ENCODE measurements around the gene GATAD2A. TPM values are rescaled to one million over a fixed set of nuclear protein-coding genes. Genes with fewer than 3 reads are reported as not detected.

GATAD2A gene
- total and polyA plus RNA-seq, 2 of the 13 experiments (the other 11 are each of a cell fraction or from before 2014, with no cell fraction given) = 16.8 to 28.6 TPM

DNA sequence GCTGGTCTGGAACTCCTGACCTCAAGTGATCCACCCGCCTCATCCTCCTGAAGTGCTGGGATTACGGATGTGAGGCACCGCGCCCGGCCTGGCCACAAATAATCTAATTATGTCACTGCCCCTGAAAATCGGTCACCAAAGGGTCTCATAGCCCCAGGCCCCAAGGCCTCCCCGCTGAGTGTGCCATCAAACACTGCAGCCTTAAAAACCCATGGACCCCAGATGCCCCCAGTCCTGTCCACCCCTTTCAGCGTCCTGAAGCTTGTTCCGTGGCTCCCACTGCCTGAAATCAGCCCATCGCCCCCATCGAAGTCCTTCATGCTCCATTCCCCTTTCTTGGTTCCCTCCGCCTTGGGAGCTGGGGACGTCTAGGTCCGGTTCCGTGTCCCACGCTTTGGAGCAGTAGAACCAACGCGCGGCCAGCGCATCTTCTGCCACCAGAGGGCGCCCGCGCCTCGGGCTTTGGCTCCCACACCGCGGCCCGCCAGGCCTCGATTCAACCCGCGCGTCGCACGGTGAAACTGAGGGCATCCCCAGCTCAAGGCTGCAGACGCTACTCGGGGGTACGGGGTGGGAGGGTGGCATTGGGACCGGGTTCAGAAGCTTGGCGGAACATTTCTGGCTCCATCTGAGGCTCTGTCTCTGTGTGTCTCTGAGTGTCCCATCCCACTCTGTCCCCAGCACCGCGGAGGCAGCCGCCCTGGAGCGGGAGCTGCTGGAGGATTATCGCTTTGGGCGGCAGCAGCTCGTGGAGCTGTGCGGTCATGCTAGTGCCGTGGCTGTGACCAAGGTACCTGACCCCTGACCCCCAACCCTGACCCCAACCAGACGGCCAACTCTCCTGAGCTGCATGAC lies 126.7 kb downstream of the GATAD2A start (continued):
- TF ChIP-seq, protein P1, sequence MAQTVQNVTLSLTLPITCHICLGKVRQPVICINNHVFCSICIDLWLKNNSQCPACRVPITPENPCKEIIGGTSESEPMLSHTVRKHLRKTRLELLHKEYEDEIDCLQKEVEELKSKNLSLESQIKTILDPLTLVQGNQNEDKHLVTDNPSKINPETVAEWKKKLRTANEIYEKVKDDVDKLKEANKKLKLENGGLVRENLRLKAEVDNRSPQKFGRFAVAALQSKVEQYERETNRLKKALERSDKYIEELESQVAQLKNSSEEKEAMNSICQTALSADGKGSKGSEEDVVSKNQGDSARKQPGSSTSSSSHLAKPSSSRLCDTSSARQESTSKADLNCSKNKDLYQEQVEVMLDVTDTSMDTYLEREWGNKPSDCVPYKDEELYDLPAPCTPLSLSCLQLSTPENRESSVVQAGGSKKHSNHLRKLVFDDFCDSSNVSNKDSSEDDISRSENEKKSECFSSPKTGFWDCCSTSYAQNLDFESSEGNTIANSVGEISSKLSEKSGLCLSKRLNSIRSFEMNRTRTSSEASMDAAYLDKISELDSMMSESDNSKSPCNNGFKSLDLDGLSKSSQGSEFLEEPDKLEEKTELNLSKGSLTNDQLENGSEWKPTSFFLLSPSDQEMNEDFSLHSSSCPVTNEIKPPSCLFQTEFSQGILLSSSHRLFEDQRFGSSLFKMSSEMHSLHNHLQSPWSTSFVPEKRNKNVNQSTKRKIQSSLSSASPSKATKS (CRISPR knock-in tag; IDR thresholded peaks at IDR 0.05) = no peak
- TF ChIP-seq THAP11 (CRISPR knock-in tag; IDR thresholded peaks at IDR 0.05) (0 out of 2 replicates have a peak, but pooled peaks have one; percentile 16), ZNF326 (CRISPR knock-in tag; IDR thresholded peaks at IDR 0.05; ENCODE audit: borderline replicate concordance) (0 out of 2 replicates have a peak, but pooled peaks have one; percentile 63), ETV5 (CRISPR knock-in tag; IDR thresholded peaks at IDR 0.05; ENCODE audit: borderline replicate concordance) (no peak), ZSCAN29 (CRISPR knock-in tag; conservative IDR thresholded peaks at IDR 0.05) (no peak), ZNF350 (CRISPR knock-in tag; IDR thresholded peaks at IDR 0.05; ENCODE audit: borderline replicate concordance, low read depth) (no peak), ZNF615 (CRISPR knock-in tag; IDR thresholded peaks at IDR 0.05; ENCODE audit: borderline replicate concordance) (no peak), DNMT1 (CRISPR knock-in tag; IDR thresholded peaks at IDR 0.05) (no peak)
- TF ChIP-seq, protein P2, sequence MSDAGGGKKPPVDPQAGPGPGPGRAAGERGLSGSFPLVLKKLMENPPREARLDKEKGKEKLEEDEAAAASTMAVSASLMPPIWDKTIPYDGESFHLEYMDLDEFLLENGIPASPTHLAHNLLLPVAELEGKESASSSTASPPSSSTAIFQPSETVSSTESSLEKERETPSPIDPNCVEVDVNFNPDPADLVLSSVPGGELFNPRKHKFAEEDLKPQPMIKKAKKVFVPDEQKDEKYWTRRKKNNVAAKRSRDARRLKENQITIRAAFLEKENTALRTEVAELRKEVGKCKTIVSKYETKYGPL (CRISPR knock-in tag; IDR thresholded peaks at IDR 0.05) = no peak
- TF ChIP-seq, protein P3, sequence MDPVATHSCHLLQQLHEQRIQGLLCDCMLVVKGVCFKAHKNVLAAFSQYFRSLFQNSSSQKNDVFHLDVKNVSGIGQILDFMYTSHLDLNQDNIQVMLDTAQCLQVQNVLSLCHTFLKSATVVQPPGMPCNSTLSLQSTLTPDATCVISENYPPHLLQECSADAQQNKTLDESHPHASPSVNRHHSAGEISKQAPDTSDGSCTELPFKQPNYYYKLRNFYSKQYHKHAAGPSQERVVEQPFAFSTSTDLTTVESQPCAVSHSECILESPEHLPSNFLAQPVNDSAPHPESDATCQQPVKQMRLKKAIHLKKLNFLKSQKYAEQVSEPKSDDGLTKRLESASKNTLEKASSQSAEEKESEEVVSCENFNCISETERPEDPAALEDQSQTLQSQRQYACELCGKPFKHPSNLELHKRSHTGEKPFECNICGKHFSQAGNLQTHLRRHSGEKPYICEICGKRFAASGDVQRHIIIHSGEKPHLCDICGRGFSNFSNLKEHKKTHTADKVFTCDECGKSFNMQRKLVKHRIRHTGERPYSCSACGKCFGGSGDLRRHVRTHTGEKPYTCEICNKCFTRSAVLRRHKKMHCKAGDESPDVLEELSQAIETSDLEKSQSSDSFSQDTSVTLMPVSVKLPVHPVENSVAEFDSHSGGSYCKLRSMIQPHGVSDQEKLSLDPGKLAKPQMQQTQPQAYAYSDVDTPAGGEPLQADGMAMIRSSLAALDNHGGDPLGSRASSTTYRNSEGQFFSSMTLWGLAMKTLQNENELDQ (CRISPR knock-in tag; IDR thresholded peaks at IDR 0.05; ENCODE audit: borderline replicate concordance) = no peak
- TF ChIP-seq, protein P4, sequence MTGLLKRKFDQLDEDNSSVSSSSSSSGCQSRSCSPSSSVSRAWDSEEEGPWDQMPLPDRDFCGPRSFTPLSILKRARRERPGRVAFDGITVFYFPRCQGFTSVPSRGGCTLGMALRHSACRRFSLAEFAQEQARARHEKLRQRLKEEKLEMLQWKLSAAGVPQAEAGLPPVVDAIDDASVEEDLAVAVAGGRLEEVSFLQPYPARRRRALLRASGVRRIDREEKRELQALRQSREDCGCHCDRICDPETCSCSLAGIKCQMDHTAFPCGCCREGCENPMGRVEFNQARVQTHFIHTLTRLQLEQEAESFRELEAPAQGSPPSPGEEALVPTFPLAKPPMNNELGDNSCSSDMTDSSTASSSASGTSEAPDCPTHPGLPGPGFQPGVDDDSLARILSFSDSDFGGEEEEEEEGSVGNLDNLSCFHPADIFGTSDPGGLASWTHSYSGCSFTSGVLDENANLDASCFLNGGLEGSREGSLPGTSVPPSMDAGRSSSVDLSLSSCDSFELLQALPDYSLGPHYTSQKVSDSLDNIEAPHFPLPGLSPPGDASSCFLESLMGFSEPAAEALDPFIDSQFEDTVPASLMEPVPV (CRISPR knock-in tag; IDR thresholded peaks at IDR 0.05) = no peak
- TF ChIP-seq, protein P5, sequence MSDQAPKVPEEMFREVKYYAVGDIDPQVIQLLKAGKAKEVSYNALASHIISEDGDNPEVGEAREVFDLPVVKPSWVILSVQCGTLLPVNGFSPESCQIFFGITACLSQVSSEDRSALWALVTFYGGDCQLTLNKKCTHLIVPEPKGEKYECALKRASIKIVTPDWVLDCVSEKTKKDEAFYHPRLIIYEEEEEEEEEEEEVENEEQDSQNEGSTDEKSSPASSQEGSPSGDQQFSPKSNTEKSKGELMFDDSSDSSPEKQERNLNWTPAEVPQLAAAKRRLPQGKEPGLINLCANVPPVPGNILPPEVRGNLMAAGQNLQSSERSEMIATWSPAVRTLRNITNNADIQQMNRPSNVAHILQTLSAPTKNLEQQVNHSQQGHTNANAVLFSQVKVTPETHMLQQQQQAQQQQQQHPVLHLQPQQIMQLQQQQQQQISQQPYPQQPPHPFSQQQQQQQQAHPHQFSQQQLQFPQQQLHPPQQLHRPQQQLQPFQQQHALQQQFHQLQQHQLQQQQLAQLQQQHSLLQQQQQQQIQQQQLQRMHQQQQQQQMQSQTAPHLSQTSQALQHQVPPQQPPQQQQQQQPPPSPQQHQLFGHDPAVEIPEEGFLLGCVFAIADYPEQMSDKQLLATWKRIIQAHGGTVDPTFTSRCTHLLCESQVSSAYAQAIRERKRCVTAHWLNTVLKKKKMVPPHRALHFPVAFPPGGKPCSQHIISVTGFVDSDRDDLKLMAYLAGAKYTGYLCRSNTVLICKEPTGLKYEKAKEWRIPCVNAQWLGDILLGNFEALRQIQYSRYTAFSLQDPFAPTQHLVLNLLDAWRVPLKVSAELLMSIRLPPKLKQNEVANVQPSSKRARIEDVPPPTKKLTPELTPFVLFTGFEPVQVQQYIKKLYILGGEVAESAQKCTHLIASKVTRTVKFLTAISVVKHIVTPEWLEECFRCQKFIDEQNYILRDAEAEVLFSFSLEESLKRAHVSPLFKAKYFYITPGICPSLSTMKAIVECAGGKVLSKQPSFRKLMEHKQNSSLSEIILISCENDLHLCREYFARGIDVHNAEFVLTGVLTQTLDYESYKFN (CRISPR knock-in tag; conservative IDR thresholded peaks at IDR 0.05) = no peak
- TF ChIP-seq, protein P6, sequence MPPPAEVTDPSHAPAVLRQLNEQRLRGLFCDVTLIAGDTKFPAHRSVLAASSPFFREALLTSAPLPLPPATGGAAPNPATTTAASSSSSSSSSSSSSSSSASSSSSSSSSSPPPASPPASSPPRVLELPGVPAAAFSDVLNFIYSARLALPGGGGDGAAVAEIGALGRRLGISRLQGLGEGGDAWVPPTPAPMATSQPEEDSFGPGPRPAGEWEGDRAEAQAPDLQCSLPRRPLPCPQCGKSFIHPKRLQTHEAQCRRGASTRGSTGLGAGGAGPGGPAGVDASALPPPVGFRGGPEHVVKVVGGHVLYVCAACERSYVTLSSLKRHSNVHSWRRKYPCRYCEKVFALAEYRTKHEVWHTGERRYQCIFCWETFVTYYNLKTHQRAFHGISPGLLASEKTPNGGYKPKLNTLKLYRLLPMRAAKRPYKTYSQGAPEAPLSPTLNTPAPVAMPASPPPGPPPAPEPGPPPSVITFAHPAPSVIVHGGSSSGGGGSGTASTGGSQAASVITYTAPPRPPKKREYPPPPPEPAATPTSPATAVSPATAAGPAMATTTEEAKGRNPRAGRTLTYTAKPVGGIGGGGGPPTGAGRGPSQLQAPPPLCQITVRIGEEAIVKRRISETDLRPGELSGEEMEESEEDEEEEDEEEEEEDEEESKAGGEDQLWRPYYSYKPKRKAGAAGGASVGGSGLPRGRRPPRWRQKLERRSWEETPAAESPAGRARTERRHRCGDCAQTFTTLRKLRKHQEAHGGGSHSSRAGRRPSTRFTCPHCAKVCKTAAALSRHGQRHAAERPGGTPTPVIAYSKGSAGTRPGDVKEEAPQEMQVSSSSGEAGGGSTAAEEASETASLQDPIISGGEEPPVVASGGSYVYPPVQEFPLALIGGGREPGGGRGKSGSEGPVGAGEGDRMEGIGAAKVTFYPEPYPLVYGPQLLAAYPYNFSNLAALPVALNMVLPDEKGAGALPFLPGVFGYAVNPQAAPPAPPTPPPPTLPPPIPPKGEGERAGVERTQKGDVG (CRISPR knock-in tag; IDR thresholded peaks at IDR 0.05; ENCODE audit: borderline replicate concordance) = no peak
